ENCODE results near the gene ANO9. TPM values are rescaled to one million over a fixed set of nuclear protein-coding genes. Genes with fewer than 3 reads are reported as not detected.

The ANO9 gene, protein sequence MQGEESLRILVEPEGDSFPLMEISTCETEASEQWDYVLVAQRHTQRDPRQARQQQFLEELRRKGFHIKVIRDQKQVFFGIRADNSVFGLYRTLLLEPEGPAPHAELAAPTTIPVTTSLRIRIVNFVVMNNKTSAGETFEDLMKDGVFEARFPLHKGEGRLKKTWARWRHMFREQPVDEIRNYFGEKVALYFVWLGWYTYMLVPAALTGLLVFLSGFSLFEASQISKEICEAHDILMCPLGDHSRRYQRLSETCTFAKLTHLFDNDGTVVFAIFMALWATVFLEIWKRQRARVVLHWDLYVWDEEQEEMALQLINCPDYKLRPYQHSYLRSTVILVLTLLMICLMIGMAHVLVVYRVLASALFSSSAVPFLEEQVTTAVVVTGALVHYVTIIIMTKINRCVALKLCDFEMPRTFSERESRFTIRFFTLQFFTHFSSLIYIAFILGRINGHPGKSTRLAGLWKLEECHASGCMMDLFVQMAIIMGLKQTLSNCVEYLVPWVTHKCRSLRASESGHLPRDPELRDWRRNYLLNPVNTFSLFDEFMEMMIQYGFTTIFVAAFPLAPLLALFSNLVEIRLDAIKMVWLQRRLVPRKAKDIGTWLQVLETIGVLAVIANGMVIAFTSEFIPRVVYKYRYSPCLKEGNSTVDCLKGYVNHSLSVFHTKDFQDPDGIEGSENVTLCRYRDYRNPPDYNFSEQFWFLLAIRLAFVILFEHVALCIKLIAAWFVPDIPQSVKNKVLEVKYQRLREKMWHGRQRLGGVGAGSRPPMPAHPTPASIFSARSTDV
- total RNA-seq = 10 to 100 TPM in 1 of 7 donors, 1 to 10 TPM in 2, under 1 TPM in 4; 0.15 to 11.4 (median 0.82) TPM
- polyA plus RNA-seq = under 1 TPM; 0.12 to 0.31 TPM
- long read RNA-seq, donor 1 = 0 reads
- long read RNA-seq, donor 2 = 0 reads
- long read RNA-seq, donor 3 = 0 reads

DNA sequence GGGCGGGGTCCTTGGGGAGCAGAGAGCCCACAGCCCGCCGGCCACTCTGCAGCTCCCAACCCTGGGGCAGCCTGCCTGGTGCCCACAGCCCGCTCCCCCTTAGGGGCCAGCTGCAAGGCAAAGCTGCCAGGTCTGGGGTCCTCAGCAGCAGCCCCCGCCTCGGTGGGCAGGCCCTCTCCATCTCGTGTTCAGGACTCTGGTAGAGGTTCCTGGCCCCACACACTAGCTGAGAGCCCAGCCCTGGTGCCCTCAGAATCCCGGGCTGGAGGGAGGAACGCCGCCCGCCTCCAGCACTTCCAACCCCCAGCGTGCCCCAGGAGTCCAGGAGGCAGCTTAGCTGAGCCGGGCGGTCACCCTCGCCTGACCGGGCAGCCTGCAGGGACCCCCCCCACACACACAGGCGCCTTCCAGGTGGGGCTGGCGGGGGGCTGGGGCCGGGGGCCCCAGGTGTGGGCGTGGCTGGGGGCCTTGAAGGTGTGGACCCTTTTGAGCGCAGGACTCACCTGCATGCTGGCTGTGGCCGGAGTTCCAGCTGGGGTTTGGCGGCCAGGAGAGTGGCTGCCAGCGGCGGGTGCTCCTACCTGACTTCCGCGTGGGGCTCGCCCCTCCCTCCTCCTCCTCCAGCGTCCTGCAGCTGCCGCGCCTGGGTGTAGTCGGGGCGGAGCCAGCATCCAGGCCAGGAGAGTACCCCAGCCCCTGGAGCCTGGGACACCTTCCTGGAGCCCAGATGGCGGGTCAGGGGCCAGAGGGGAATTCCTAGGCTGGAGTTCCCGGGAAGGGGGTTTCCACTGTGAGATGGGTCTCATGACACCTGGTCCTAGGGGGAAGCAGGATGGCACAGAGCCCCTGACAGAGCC lies at the start of gene ANO9:
Gene ANO9, minus strand, starts transcription at position 594 of the 857 bp plus-strand sequence. Its CDS starts 85 bp downstream, at position 509.
- peak in 1 of 5 donors; percentile 24 for DNase-seq
- no peak within 1 kb of the TSS for H3K27ac ChIP-seq
- WGBS, 3 donors = 6 to 16% (median 7%) methylated on average over 29 to 35 of the region's 35 CpGs

DNA sequence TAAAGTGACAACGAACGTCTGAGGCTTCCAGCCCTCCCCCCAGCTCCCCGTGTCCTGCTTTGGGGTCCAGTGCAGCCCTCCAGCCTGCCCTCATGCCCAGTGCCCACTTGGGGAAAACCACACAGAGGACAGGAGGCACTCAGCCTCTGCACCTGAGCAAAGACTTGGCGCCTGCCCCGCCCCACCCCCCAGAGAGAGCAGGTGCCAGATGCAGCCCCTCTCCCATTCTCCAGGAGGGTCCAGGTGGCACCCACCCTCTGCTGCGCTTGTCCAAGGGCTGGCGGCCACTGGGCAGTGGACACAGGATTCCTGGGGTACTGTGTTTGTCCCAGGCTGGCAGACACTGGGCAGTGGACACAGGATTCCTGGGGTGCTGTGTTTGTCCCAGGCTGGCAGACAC lies 49.5 kb upstream of the ANO9 start:
- Histone ChIP-seq H3K4me1 (ENCODE audit: insufficient read depth) (peaks cover 3% of the 10 kb centered on the region), H3K27me3 (no peaks in the 10 kb centered on the region), H3K9me3 (no peaks in the 10 kb centered on the region), H3K4me3 (no peak overlapping the region), H3K27ac (no peak overlapping the region), H3K36me3 (no peaks in the 10 kb centered on the region)
- no peak for TF ChIP-seq EP300 (IDR thresholded peaks at IDR 0.05)
- no peak for TF ChIP-seq POLR2A (IDR thresholded peaks at IDR 0.05)
- TF ChIP-seq, protein P1, sequence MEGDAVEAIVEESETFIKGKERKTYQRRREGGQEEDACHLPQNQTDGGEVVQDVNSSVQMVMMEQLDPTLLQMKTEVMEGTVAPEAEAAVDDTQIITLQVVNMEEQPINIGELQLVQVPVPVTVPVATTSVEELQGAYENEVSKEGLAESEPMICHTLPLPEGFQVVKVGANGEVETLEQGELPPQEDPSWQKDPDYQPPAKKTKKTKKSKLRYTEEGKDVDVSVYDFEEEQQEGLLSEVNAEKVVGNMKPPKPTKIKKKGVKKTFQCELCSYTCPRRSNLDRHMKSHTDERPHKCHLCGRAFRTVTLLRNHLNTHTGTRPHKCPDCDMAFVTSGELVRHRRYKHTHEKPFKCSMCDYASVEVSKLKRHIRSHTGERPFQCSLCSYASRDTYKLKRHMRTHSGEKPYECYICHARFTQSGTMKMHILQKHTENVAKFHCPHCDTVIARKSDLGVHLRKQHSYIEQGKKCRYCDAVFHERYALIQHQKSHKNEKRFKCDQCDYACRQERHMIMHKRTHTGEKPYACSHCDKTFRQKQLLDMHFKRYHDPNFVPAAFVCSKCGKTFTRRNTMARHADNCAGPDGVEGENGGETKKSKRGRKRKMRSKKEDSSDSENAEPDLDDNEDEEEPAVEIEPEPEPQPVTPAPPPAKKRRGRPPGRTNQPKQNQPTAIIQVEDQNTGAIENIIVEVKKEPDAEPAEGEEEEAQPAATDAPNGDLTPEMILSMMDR (IDR thresholded peaks at IDR 0.05) = no peak
- WGBS, 3 donors = 83 to 86% (median 83%) methylated on average over 5 to 7 of the region's 7 CpGs
- no peak for DNase-seq
- intact Hi-C loops (cut with DNase I) = no loop called here

More for the DNA sequence above, at the start of gene ANO9:
- H3K4me3 ChIP-seq = peak within 1 kb of the TSS; percentile 22
- H3K27me3 ChIP-seq = no peaks in the 10 kb centered on the region
- H3K36me3 ChIP-seq = no peaks in the 10 kb centered on the region
- TF ChIP-seq, protein P1 (IDR thresholded peaks at IDR 0.05) = no peak
- TF ChIP-seq EP300 (IDR thresholded peaks at IDR 0.05) = no peak
- no peak for TF ChIP-seq POLR2A (IDR thresholded peaks at IDR 0.05)
- intact Hi-C loops (cut with DNase I) = no loop called here
- H3K4me1 ChIP-seq (ENCODE audit: insufficient read depth) = no peaks in the 10 kb centered on the region
- H3K9me3 ChIP-seq = no peaks in the 10 kb centered on the region

DNA sequence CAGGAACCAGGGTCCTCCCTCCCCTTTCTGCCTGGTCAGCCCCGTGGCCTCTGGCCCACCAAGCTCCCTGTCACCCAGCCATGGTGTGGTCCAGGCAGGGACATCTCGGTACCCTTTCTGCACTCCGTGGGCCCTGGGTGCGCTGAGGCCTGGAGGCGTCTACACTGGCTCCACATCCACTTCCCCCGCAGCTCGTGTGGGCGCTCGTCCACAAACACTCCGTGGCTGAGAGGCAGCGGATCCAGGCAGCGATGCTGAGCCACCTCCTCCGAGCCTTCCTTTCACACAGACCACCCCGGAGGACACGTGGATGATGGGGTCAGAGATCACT lies 49.1 kb upstream of the ANO9 start:
- 79 to 85% (median 79%) methylated on average over 15 of the region's 15 CpGs for WGBS, 3 donors
- Histone ChIP-seq H3K4me1 (ENCODE audit: insufficient read depth) (no peaks in the 10 kb centered on the region), H3K4me3 (no peak overlapping the region), H3K27me3 (no peaks in the 10 kb centered on the region), H3K36me3 (no peaks in the 10 kb centered on the region), H3K9me3 (no peaks in the 10 kb centered on the region), H3K27ac (no peak overlapping the region)
- DNase-seq = no peak
- TF ChIP-seq EP300 (IDR thresholded peaks at IDR 0.05) (no peak), POLR2A (IDR thresholded peaks at IDR 0.05) (no peak)
- TF ChIP-seq, protein P1 (IDR thresholded peaks at IDR 0.05) = no peak
- intact Hi-C loops (cut with DNase I) = no loop called here
